ENCODE measurements around the gene OTOP2. TPM values are rescaled to one million over a fixed set of nuclear protein-coding genes. Genes with fewer than 3 reads are reported as not detected.

The OTOP2 gene
- total RNA-seq, 4 donors from 2014 or later: not detected

DNA sequence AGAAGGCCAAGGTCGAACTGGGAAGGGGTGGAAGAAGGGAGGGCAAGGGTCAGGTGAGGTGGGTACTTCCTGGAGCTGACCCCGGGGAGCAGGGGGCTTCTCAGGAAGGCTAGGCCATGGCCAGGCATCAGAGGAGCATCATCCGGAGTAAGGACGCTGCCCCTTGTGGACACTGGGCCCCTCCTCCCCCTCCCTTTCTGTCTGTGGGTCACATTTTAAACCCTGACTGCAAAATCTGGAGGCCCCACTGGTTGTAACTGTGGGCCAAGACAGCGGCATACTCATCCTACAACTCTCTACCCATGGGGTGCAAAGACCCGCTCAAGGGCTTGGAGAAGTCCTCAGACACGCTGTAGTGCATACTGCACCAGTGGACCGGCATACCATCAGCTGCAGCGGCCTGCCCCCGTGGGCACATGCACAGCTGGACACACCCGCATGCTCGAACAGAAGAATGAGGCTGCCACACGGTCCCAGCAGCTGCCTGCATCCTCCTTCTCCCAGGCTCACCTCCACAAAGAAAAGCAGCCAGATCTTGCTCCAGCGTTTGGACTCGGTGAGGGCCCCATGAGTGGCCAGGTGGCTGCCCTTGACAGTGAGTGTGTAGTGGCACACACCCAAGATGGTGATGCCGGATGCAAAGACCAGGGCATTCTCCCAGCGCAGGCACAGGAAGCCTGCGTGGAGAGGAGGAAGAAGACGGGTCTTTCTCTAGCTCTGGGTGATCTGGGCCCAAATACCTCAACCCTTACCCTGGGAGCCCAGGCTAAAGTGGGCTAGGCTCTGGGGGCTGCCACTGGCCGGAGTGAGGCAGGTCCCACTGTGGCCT, 31.8 kb upstream of the OTOP2 start:
- no peak for ATAC-seq
- Histone ChIP-seq H3K4me1 (peaks cover 0 to 13% (median 9%) of the 10 kb centered on the region in 3 donors), H3K4me3 (no peak overlapping the region), H3K36me3 (no peaks in the 10 kb centered on the region), H3K27ac (no peak overlapping the region), H3K9me3 (no peaks in the 10 kb centered on the region), H3K27me3 (peaks cover 87% of the 10 kb centered on the region)
- 65% methylated on average over 5 of the region's 20 CpGs; no CpG with 5 or more reads in 1 of the 2 donors for WGBS, 2 donors (ENCODE audit: low coverage in 1 of 2)
- no peak for TF ChIP-seq EP300 (IDR thresholded peaks at IDR 0.05)
- TF ChIP-seq POLR2A (IDR thresholded peaks at IDR 0.05): no peak

DNA sequence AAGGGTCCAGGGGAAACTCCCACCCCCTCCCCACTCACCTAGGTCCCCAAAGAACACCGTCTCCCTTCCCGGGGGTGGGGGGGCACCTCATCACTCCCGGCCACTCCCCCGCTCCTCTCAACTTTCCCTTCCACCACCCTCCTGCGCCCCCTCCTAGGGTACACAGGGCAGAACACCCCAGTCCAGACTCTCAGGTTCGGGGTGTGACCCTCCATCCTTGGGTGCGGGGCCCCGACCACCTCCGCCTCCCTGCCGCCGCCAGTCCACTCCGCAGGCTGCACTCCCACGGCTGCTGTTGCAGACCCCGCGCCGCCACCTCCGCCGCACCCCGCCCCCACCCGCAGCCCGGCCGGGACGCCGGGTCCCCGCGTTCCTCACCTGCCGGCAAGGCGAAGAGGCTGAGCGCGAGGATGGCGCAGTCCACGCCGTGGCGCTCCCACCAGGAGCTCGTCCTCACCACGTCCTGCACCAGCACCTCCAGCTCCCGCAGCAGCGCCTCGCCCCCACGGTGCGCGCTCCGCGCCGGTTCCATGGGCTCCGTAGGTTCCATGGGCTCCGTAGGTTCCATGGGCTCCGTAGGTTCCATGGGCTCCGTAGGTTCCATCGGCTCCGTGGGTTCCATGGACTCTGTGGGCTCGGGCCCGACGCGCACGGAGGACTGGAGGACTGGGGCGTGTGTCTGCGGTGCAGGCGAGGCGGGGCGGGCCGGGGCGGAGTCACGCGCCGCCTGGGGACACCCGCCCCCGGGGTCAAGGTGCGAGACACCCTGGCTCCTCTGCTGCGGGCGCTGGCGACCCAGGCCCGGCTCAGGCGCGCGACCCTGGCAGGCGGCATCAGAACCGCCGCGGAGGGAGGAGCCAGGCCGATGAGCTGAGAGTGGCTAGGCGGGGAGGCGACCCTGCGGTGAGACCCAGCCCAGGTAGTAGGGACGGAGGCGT, 30.8 kb upstream of the OTOP2 start, which contains the start of gene FADS6:
Gene FADS6, minus strand, starts transcription at position 660 of the 938 bp plus-strand sequence. Its CDS starts 38 bp downstream, at position 622.
- no CpG with 5 or more reads among the region's 86 CpGs for WGBS, 2 donors (ENCODE audit: low coverage in 1 of 2)
- peaks cover 76% of the 10 kb centered on the region for H3K27me3 ChIP-seq
- ATAC-seq: peak; percentile 44
- H3K36me3 ChIP-seq: no peaks in the 10 kb centered on the region
- H3K4me1 ChIP-seq: peaks cover 0 to 13% (median 9%) of the 10 kb centered on the region in 3 donors
- H3K4me3 ChIP-seq: peak within 1 kb of the TSS in 1 of 2 donors; percentile 43
- no peaks in the 10 kb centered on the region for H3K9me3 ChIP-seq
- H3K27ac ChIP-seq: no peak within 1 kb of the TSS
- TF ChIP-seq POLR2A (IDR thresholded peaks at IDR 0.05) (no peak), EP300 (IDR thresholded peaks at IDR 0.05) (no peak), POLR2AphosphoS5 (IDR thresholded peaks at IDR 0.05) (no peak)
- TF ChIP-seq, protein P1, sequence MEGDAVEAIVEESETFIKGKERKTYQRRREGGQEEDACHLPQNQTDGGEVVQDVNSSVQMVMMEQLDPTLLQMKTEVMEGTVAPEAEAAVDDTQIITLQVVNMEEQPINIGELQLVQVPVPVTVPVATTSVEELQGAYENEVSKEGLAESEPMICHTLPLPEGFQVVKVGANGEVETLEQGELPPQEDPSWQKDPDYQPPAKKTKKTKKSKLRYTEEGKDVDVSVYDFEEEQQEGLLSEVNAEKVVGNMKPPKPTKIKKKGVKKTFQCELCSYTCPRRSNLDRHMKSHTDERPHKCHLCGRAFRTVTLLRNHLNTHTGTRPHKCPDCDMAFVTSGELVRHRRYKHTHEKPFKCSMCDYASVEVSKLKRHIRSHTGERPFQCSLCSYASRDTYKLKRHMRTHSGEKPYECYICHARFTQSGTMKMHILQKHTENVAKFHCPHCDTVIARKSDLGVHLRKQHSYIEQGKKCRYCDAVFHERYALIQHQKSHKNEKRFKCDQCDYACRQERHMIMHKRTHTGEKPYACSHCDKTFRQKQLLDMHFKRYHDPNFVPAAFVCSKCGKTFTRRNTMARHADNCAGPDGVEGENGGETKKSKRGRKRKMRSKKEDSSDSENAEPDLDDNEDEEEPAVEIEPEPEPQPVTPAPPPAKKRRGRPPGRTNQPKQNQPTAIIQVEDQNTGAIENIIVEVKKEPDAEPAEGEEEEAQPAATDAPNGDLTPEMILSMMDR (IDR thresholded peaks at IDR 0.05): no peak

DNA sequence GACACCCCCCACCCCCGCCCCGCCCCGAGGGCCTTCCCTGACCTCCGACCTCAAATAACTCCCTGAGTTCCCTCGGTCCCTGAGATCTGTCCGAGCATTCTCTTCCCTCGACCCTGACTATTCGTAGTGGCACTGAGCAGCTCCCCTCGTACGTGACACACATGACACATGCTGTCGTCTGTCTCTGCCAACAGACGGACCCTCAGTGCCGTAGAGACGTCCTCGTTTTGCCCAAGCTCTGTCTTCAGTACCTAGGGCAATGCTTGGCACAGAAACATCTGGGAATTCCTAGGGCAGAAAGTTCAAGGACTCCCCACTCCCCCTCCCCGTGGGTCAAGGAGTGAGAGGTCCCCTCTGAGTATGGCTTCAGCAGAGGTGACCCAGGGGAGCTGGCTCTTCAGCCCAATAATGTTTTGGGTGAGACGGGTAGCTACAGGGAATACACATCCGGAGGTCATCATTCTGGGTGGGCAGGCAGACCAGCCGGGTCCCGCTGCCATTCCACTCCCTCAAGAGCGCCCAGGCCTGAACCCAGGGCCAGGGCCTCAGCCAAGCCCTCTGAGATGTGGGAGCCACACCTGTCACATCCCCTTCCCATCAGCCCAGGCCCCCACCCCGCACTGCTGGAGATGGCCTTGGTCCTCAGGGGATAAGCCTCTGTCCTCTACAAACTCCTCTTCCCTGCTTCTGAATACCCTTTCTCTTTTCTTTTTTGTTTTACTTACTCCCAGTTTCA, 30.0 kb upstream of the OTOP2 start:
- ATAC-seq: no peak
- Histone ChIP-seq H3K4me3 (peak overlapping the region in 1 of 2 donors; percentile 43), H3K9me3 (no peaks in the 10 kb centered on the region), H3K4me1 (peaks cover 0 to 13% (median 9%) of the 10 kb centered on the region in 3 donors), H3K27ac (no peak overlapping the region), H3K27me3 (peaks cover 68% of the 10 kb centered on the region), H3K36me3 (no peaks in the 10 kb centered on the region)
- TF ChIP-seq POLR2AphosphoS5 (IDR thresholded peaks at IDR 0.05): no peak
- TF ChIP-seq EP300 (IDR thresholded peaks at IDR 0.05): no peak
- no peak for TF ChIP-seq POLR2A (IDR thresholded peaks at IDR 0.05)
- TF ChIP-seq, protein P1 (IDR thresholded peaks at IDR 0.05): no peak
- WGBS, 2 donors (ENCODE audit: low coverage in 1 of 2): 25 to 31% methylated on average over 2 to 5 of the region's 22 CpGs

DNA sequence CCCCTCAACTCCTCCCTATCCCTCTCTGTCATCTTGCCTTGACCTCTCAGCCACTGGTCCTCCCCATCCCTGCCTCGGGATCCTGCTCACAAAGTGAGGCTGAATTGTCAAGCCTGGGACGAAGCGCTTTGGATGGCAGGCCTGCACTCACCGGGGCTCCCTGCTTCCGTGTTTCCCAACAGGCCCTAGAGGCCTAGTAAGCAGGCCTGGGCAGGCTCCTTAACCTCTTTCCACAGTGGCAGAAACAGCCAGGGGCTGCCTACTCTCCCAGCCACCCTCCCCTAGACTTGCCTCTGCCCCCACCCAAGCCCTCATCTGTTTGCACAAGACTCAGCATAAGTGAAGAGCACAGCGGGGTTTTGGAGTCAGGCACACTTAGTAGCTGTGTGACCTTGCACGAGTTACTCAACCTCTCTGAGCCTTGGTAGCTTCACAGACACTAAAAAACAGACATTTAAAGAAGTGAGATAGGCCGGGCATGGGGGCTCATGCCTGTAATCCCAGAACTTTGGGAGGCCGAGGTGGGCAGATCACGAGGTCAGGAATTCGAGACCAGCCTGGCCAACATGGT, 25.6 kb upstream of the OTOP2 start:
- ATAC-seq: no peak
- H3K27me3 ChIP-seq: peaks cover 63% of the 10 kb centered on the region
- H3K4me3 ChIP-seq: no peak overlapping the region
- H3K9me3 ChIP-seq: no peaks in the 10 kb centered on the region
- H3K36me3 ChIP-seq: no peaks in the 10 kb centered on the region
- no peak overlapping the region for H3K27ac ChIP-seq
- peaks cover 0 to 6% (median 3%) of the 10 kb centered on the region in 3 donors for H3K4me1 ChIP-seq
- no peak for TF ChIP-seq EP300 (IDR thresholded peaks at IDR 0.05)
- TF ChIP-seq POLR2AphosphoS5 (IDR thresholded peaks at IDR 0.05): no peak
- TF ChIP-seq, protein P1 (IDR thresholded peaks at IDR 0.05): no peak
- no peak for TF ChIP-seq POLR2A (IDR thresholded peaks at IDR 0.05)
- WGBS, 2 donors (ENCODE audit: low coverage in 1 of 2): 45 to 100% methylated on average over 2 of the region's 11 CpGs
